ENCODE results near the gene PROB1. TPM values are rescaled to one million over a fixed set of nuclear protein-coding genes. Genes with fewer than 3 reads are reported as not detected.
"Not testable (repeated sequence)": the region's sequence is repeated elsewhere in the genome, so short reads cannot be mapped to it uniquely, and the experiment has no call there.

The PROB1 gene
- total RNA-seq, 1 experiment from 2014 or later = 3.4 TPM

DNA sequence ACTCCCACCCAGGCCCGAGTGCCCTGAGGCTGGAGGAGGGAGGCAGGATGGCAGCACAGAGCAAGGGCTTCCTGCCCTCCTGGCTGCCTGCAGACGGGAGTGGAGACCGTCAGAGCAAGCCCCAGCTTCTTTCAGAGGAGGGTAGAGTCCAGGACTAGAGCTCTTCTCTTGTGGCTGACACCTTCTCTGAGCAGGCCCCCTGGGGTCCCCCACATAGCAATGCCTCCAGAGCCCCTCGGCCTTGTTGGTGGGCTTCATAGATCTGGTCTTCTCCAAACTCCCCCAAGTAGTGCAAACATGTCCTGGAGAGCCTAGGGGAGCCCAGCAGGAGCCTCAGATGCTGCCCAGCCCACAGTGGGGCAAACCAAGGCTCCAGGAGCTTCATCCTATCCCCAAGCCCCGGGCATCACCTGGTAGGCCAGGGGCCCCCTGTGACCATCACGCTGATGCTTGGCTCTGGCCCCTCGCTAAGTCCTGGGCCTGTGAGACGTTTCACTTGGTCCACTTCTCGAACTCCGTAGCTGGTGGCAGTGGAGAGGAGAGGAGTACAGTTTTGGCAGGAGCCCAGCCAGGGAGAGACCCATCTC is 7.2 kb downstream of the PROB1 start:
- Histone ChIP-seq H2AFZ (ENCODE audit: low read length) (no peak overlapping the region), H2AK5ac (ENCODE audit: insufficient read length, low read length) (no peak overlapping the region), H3K56ac (ENCODE audit: insufficient read length, low read depth, low read length) (no peak overlapping the region), H3K9me3 (ENCODE audit: control insufficient read depth, low read depth, low read length) (no peaks in the 10 kb centered on the region), H2BK5ac (ENCODE audit: insufficient read length, low read length) (no peak overlapping the region), H4K20me1 (ENCODE audit: control insufficient read depth, insufficient read depth, insufficient read length) (peaks cover 2% of the 10 kb centered on the region), H2BK120ac (ENCODE audit: low read depth, low read length, poor library complexity, severe bottlenecking) (peak overlapping the region; percentile 40), H2BK20ac (ENCODE audit: low read depth, low read length, poor library complexity, severe bottlenecking) (no peak overlapping the region), H3K79me1 (ENCODE audit: insufficient read depth, low read depth, low read length, poor library complexity, severe bottlenecking) (no peaks in the 10 kb centered on the region), H3T11ph (ENCODE audit: low read length) (no peak overlapping the region), H4K5ac (ENCODE audit: insufficient read length, low read depth, low read length) (no peak overlapping the region), H3K27ac (ENCODE audit: insufficient read length, low read depth, low read length) (no peak overlapping the region), H2BK12ac (ENCODE audit: insufficient read length, low read depth, low read length) (no peak overlapping the region), H3K4me2 (ENCODE audit: insufficient read depth, insufficient read length, low read length) (no peak overlapping the region), H3K79me2 (ENCODE audit: insufficient read depth, low read length) (no peaks in the 10 kb centered on the region), H3K27me3 (ENCODE audit: insufficient read depth, low read length) (no peaks in the 10 kb centered on the region), H2BK15ac (ENCODE audit: low read depth, low read length) (no peak overlapping the region), H3K9ac (ENCODE audit: extremely low read depth, insufficient read length, low read length) (no peak overlapping the region), H3K4ac (ENCODE audit: low read depth, low read length) (no peak overlapping the region), H3K4me1 (ENCODE audit: insufficient read depth, low read length) (peaks cover 3% of the 10 kb centered on the region; the same call in 1 of the 2 replicates), H3K14ac (ENCODE audit: insufficient read depth, low read length) (no peak overlapping the region; the same call in 1 of the 2 replicates), H4K91ac (ENCODE audit: insufficient read length, low read depth, low read length) (no peak overlapping the region), H3K23me2 (ENCODE audit: insufficient read length, low read depth, low read length, poor library complexity, severe bottlenecking) (peaks cover under 1% of the 10 kb centered on the region), H3K23ac (ENCODE audit: insufficient read length, low read depth, low read length) (no peak overlapping the region), H4K8ac (replicated peaks; ENCODE audit: insufficient read length, low read depth, low read length) (no peak overlapping the region), H3K18ac (ENCODE audit: insufficient read length, low read depth, low read length) (no peak overlapping the region)
- Mint-ChIP-seq H3K27me3 (ENCODE audit: low read depth) (peaks cover 7% of the 10 kb centered on the region), H3K27ac (peak overlapping the region in 1 of 3 experiments; percentile 57; a peak in 2 of 7 replicates), H3K4me1 (peaks cover 15 to 36% of the 10 kb centered on the region in 2 experiments), H3K4me3 (no peak overlapping the region), H3K36me3 (ENCODE audit: insufficient read depth in 1 of 3, low read depth in 3 of 3) (no peaks in the 10 kb centered on the region; a peak in 1 of 7 replicates), H3K9me3 (no peaks in the 10 kb centered on the region)
- DNase-seq = no peak
- TF ChIP-seq, protein P1, sequence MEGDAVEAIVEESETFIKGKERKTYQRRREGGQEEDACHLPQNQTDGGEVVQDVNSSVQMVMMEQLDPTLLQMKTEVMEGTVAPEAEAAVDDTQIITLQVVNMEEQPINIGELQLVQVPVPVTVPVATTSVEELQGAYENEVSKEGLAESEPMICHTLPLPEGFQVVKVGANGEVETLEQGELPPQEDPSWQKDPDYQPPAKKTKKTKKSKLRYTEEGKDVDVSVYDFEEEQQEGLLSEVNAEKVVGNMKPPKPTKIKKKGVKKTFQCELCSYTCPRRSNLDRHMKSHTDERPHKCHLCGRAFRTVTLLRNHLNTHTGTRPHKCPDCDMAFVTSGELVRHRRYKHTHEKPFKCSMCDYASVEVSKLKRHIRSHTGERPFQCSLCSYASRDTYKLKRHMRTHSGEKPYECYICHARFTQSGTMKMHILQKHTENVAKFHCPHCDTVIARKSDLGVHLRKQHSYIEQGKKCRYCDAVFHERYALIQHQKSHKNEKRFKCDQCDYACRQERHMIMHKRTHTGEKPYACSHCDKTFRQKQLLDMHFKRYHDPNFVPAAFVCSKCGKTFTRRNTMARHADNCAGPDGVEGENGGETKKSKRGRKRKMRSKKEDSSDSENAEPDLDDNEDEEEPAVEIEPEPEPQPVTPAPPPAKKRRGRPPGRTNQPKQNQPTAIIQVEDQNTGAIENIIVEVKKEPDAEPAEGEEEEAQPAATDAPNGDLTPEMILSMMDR (conservative IDR thresholded peaks at IDR 0.05) = no peak
- WGBS (ENCODE audit: extremely low coverage, insufficient read length, low lambda C conversion rate) = no CpG with 5 or more reads among the region's 10 CpGs

GRCh38 chr5:139386956-139387355 is 7.9 kb downstream of the PROB1 start:
- not testable (repeated sequence) for H3K27me3 Mint-ChIP-seq (ENCODE audit: low read depth); H3K79me2 ChIP-seq (ENCODE audit: insufficient read depth, low read length); H2BK12ac ChIP-seq (ENCODE audit: insufficient read length, low read depth, low read length); H3K4me1 ChIP-seq (ENCODE audit: insufficient read depth, low read length); H3T11ph ChIP-seq (ENCODE audit: low read length); H2BK120ac ChIP-seq (ENCODE audit: low read depth, low read length, poor library complexity, severe bottlenecking); H2AK5ac ChIP-seq (ENCODE audit: insufficient read length, low read length); H3K56ac ChIP-seq (ENCODE audit: insufficient read length, low read depth, low read length); H4K5ac ChIP-seq (ENCODE audit: insufficient read length, low read depth, low read length); H4K8ac ChIP-seq (replicated peaks; ENCODE audit: insufficient read length, low read depth, low read length); H3K14ac ChIP-seq (ENCODE audit: insufficient read depth, low read length); H3K23me2 ChIP-seq (ENCODE audit: insufficient read length, low read depth, low read length, poor library complexity, severe bottlenecking); H3K9me3 Mint-ChIP-seq; H2BK15ac ChIP-seq (ENCODE audit: low read depth, low read length); H3K4me3 Mint-ChIP-seq; H3K18ac ChIP-seq (ENCODE audit: insufficient read length, low read depth, low read length); H3K9me3 ChIP-seq (ENCODE audit: control insufficient read depth, low read depth, low read length); H3K27me3 ChIP-seq (ENCODE audit: insufficient read depth, low read length); H4K20me1 ChIP-seq (ENCODE audit: control insufficient read depth, insufficient read depth, insufficient read length); H4K91ac ChIP-seq (ENCODE audit: insufficient read length, low read depth, low read length); H3K9ac ChIP-seq (ENCODE audit: extremely low read depth, insufficient read length, low read length); H2AFZ ChIP-seq (ENCODE audit: low read length); H3K79me1 ChIP-seq (ENCODE audit: insufficient read depth, low read depth, low read length, poor library complexity, severe bottlenecking); H3K36me3 Mint-ChIP-seq (ENCODE audit: insufficient read depth in 1 of 3, low read depth in 3 of 3); H2BK5ac ChIP-seq (ENCODE audit: insufficient read length, low read length); H3K27ac ChIP-seq (ENCODE audit: insufficient read length, low read depth, low read length); H2BK20ac ChIP-seq (ENCODE audit: low read depth, low read length, poor library complexity, severe bottlenecking); H3K4ac ChIP-seq (ENCODE audit: low read depth, low read length); DNase-seq; H3K27ac Mint-ChIP-seq; H3K23ac ChIP-seq (ENCODE audit: insufficient read length, low read depth, low read length); H3K4me2 ChIP-seq (ENCODE audit: insufficient read depth, insufficient read length, low read length)
- no CpG with 5 or more reads among the region's 10 CpGs for WGBS (ENCODE audit: extremely low coverage, insufficient read length, low lambda C conversion rate)
- H3K4me1 Mint-ChIP-seq = peaks cover 18 to 42% of the 10 kb centered on the region in 2 experiments
